GM19467 (cell line): ENCODE data around the gene STX1B.

Experiments used
- ATAC-seq: cut with Tn5 transposase; IDR thresholded peaks from one replicate; pipeline ENCODE4 v1.9.1; 2021; ENCODE audit warnings: mild to moderate bottlenecking, moderate library complexity; ENCODE audit not compliant: unreplicated experiment

The STX1B gene

GRCh38 chr16:30996985-30997724 is 13.3 kb downstream of the STX1B start:
- no peak for ATAC-seq

DNA sequence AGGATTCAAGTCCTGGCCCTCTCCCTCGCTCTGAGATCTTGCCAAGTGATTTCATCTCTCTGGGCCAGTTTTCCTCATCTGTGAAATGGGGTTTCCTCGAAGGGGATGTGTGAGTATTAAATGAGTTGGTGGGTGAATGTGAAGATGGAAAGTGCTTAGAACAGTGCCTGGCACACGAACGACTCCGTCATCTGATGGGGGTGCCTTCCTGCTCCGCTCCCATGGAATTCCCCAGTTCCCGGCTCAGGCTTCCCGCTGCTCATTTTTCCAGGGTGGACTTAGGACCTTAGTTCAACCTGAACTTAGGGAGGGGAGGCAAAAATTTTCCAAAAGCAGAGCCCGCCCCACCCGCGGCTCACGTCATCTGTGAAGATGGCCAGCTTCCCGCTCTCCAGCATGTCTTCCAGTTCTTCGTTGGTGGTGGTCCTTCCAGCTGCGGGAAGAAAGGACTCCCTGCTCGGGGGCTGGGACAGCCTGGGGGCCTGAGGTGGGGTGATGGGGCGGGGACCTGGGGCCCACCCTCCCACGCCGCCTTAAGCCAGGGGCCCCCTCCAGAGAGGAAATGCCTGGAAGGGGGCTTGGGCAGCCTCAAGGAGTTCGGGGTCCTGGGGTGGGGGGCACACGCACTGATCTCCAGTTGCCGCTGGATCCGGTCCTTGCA is 14.0 kb downstream of the STX1B start:
- no peak for ATAC-seq

GRCh38 chr16:30995927-30996323 is 14.5 kb downstream of the STX1B start:
- ATAC-seq: no peak

DNA sequence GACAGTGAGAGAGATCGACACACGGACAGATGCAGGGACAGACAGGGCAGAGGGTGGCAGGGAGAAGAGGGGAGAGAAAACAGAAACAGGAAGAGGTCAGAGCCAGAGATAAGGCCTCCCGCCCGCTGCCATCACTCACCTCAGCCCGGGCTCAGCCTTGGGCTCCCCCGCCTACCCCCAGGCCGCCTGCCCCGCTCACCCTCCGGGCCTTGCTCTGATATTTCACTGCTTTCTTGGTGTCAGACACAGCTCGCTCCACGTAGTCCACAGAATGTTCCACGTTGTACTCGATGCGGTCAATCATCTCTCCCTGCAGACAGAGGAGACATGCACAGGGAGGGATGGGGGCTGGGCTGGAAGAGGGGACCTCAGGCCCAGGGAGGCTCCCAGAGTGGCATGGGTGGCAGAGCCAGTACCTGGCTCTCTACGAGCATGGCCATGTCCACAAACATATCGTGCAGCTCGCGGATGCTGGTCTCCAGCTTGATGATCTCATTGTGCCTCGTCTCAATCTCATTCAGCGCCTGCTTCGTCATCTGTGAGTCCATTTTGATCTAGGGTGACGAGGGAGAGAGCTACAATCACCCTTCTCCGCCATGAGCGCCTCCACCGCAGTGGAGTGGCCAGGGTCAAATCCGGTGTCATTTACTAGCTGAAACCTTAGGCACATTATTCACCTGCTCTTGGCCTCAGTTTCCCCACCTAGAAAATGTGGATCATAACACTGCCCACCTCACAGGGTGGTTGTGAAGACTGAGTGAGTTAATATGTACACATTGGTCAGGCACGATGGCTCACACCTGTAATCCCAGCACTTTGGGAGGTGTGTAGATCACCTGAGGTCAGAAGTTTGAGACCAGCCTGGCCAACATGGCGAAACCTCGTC is 17.3 kb downstream of the STX1B start:
- ATAC-seq: no peak

DNA sequence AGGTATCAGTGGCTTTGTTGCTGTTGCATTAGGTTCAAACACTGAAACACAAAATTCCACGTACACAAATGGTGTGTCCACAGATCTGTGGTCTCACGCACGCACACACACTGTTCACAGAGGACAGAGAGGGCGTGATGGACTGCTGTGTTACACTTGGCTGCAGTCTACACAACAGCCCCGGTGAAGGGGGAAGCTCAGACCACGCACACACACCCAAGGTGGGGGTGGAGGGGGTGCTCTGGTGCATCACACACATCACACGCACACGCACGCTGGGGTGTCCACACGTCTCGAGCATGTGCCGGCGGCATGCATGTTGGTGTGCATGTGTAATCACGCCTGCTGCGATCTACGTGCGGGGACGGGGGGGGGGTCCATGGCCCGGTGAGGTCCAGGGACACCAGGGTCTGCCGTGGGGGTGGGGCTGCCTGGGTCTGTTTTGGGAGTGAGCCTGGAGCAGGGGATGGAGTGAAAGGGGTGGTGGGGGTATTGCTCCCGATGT is 18.1 kb downstream of the STX1B start:
- no peak for ATAC-seq

- ATAC-seq: no peak
Observed at GRCh38 chr16:30991052-30991451, 19.4 kb downstream of the STX1B start.

DNA sequence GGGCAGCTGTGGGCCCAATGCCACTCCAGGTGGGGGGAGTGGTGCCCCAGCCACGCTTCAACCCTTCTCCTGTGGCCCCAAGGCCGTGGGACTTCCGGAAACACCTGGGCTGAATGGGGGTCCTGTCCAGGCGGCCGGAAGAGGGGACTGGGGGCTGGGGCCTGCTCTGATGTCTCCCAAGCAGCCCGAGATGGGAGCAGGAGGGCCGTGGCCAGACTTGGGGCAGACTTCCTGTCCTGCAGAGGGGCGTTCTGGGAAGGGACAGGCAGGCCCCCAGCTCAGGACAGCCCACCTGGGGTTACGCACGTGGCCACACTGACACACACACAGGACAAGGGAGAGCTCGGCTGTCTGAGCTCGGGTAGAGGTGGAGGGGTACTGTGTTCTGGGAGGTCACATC is 20.3 kb downstream of the STX1B start:
- no peak for ATAC-seq

GRCh38 chr16:30989469-30990047 is 20.9 kb downstream of the STX1B start:
- no peak for ATAC-seq

DNA sequence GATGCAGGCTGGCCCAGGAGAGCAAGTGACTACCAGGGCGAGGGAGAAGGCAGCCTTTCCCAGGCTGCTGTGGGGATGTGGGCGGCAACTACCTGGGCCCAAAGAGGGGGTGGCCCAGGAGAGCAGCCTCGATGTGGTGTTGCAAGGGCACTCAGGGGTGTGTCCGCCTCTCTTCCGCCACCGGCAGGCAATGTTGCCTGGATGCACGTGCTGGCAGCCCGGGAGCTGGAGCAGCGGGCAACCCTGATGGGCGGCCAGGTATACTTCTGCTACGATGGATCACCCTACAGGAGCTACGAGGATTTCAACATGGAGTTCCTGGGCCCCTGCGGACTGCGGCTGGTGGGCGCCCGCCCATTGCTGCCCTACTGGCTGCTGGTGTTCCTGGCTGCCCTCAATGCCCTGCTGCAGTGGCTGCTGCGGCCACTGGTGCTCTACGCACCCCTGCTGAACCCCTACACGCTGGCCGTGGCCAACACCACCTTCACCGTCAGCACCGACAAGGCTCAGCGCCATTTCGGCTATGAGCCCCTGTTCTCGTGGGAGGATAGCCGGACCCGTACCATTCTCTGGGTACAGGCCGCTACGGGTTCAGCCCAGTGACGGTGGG is 22.8 kb downstream of the STX1B start:
- ATAC-seq: no peak

DNA sequence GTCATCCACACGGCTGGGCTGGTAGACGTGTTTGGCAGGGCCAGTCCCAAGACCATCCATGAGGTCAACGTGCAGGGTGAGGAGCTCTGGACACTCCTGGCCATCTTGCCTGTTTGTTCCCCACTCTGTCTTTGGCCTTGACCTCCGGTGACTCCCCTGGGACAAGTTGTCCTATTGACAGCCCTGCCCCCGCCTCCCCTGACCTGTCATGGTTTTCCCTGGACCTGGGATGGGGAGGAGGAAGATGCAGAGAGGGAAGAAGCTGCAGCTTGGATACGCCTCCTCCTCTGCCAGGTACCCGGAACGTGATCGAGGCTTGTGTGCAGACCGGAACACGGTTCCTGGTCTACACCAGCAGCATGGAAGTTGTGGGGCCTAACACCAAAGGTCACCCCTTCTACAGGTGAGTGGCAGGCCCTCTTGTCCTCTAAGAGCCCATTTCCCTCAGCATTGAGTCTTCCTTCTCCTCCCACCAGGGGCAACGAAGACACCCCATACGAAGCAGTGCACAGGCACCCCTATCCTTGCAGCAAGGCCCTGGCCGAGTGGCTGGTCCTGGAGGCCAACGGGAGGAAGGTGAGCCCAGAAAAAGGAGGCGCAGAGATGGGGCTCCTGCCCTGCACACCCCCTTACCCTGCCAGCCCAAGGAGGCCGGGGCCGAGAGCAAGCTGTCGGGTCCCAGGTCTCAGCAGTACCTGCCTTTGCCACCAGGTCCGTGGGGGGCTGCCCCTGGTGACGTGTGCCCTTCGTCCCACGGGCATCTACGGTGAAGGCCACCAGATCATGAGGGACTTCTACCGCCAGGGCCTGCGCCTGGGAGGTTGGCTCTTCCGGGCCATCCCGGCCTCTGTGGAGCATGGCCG is 24.1 kb downstream of the STX1B start:
- no peak for ATAC-seq

GRCh38 chr16:30985401-30986128 is 24.9 kb downstream of the STX1B start:
- ATAC-seq: no peak

- no peak for ATAC-seq
Observed at GRCh38 chr16:30984669-30985400, 25.6 kb downstream of the STX1B start, which contains the start of gene HSD3B7. Gene HSD3B7, plus strand, starts transcription at chr16:30985207. Its CDS starts 452 bp downstream, at chr16:30985659.

GRCh38 chr16:30983898-30984610 is 26.4 kb downstream of the STX1B start:
- ATAC-seq: no peak

DNA sequence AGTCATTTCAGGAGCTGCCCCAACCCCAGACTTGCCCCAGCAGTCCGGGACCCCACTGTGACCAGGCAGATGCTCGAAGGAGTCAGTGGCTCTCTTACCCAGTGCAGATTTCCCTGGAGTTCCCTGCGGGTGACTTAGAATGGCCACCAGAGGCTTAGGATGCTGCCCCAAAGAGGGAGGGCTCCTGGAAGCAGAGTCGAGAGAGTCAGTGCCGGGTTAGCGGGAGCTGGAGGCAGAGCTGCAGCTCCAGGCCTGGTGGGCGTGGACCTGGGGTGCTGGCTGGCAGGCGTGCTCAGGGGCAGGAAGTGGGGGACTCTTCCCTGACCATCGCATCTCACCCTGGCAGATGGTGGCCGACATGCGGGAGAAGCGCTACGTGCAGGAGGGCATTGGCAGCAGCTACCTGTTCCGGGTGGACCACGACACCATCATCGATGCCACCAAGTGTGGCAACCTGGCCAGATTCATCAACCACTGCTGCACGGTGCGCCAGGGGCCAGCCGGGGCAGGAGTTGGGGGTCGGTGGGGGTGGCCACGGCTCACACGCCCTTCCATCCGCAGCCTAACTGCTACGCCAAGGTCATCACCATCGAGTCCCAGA is 27.0 kb downstream of the STX1B start:
- no peak for ATAC-seq

- ATAC-seq: no peak
Observed at GRCh38 chr16:30982548-30983288, 27.7 kb downstream of the STX1B start.

DNA sequence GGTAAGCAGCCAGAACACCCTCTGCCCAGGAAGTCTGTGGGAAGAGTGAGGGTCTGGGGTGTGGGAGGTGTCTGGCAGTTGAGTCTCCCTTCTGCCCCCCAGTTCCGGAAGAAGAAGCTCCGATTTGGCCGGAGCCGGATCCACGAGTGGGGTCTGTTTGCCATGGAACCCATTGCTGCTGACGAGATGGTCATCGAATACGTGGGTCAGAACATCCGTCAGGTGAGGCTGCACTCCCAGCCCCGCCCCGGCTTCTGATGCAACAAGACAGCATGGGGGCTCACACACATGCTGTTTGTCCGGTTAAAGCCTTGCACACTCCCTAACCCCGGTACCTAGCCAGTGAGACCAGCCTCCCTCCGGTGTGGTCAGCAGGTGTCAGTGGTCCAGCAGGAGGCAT is 29.5 kb downstream of the STX1B start:
- no peak for ATAC-seq

GRCh38 chr16:30980434-30980833 is 30.0 kb downstream of the STX1B start:
- ATAC-seq: no peak
